ENCODE results near the gene ISM1. TPM values are rescaled to one million over a fixed set of nuclear protein-coding genes. Genes with fewer than 3 reads are reported as not detected.
"Not testable (repeated sequence)": the region's sequence is repeated elsewhere in the genome, so short reads cannot be mapped to it uniquely, and the experiment has no call there.

Gene ISM1
- total RNA-seq, 1 donor from 2014 or later, result 24.1 TPM

GRCh38 chr20:13220194-13220903, 725 bp upstream of the ISM1 start:
- DNase-seq (ENCODE audit: low spot score), result peak; percentile 85
- intact Hi-C loops (cut with DNase I), result no loop called here

GRCh38 chr20:13221313-13221672, 219 bp downstream of the ISM1 start:
- ATAC-seq (no peak), DNase-seq (ENCODE audit: low spot score) (no peak)
- intact Hi-C loops (cut with DNase I), result no loop called here

More at GRCh38 chr20:13220194-13220903, 725 bp upstream of the ISM1 start:
- ATAC-seq, result peak; percentile 91

GRCh38 chr20:13221673-13222318, 722 bp downstream of the ISM1 start:
- ATAC-seq, result peak; percentile 42

GRCh38 chr20:13222319-13222716, 1.2 kb downstream of the ISM1 start:
- DNase-seq (ENCODE audit: low spot score) (no peak), ATAC-seq (no peak)
- intact Hi-C loops (cut with DNase I), result no loop called here

More at GRCh38 chr20:13221673-13222318, 722 bp downstream of the ISM1 start:
- intact Hi-C loops (cut with DNase I), result no loop called here
- peak; percentile 63 for DNase-seq (ENCODE audit: low spot score)

- ATAC-seq (no peak), DNase-seq (ENCODE audit: low spot score) (no peak)
- intact Hi-C loops (cut with DNase I), result no loop called here
These were observed 2.9 kb downstream of the ISM1 start for GRCh38 chr20:13223736-13224520.

- intact Hi-C loops (cut with DNase I), result no loop called here
- DNase-seq (ENCODE audit: low spot score), result no peak
- ATAC-seq, result no peak
These were observed 5.3 kb downstream of the ISM1 start for GRCh38 chr20:13226367-13226766.

- ATAC-seq (no peak), DNase-seq (ENCODE audit: low spot score) (no peak)
- intact Hi-C loops (cut with DNase I), result no loop called here
These were observed 7.7 kb downstream of the ISM1 start for GRCh38 chr20:13228771-13229170.

GRCh38 chr20:13229538-13229937, 8.5 kb downstream of the ISM1 start:
- intact Hi-C loops (cut with DNase I), result no loop called here
- ATAC-seq (no peak), DNase-seq (ENCODE audit: low spot score) (no peak)

GRCh38 chr20:13231031-13231752, 10.1 kb downstream of the ISM1 start:
- intact Hi-C loops (cut with DNase I), result no loop called here
- ATAC-seq, result no peak
- DNase-seq (ENCODE audit: low spot score), result no peak

- intact Hi-C loops (cut with DNase I), result no loop called here
These were observed 11.9 kb downstream of the ISM1 start for GRCh38 chr20:13232999-13233398.

GRCh38 chr20:13234961-13235360, 13.9 kb downstream of the ISM1 start:
- intact Hi-C loops (cut with DNase I), result no loop called here
- no peak for ATAC-seq
- DNase-seq (ENCODE audit: low spot score), result no peak

More at GRCh38 chr20:13232999-13233398, 11.9 kb downstream of the ISM1 start:
- DNase-seq (ENCODE audit: low spot score) (no peak), ATAC-seq (no peak)

GRCh38 chr20:13236360-13236759, 15.3 kb downstream of the ISM1 start:
- ATAC-seq; DNase-seq (ENCODE audit: low spot score); intact Hi-C loops (cut with DNase I): not testable (repeated sequence)

GRCh38 chr20:13236990-13237720, 16.1 kb downstream of the ISM1 start:
- intact Hi-C loops (cut with DNase I), result no loop called here
- ATAC-seq (no peak), DNase-seq (ENCODE audit: low spot score) (no peak)

GRCh38 chr20:13238001-13238653, 17.1 kb downstream of the ISM1 start:
- ATAC-seq, result no peak

GRCh38 chr20:13243826-13244376, 22.8 kb downstream of the ISM1 start:
- DNase-seq (ENCODE audit: low spot score) (no peak), ATAC-seq (peak; percentile 53)
- intact Hi-C loops (cut with DNase I), result no loop called here

More at GRCh38 chr20:13238001-13238653, 17.1 kb downstream of the ISM1 start:
- intact Hi-C loops (cut with DNase I), result loop anchor here (1.0 kb wide), 1 partner anchor 36 kb away; no protein-coding TSS in a partner anchor
- DNase-seq (ENCODE audit: low spot score), result no peak

GRCh38 chr20:13245250-13245723, 24.2 kb downstream of the ISM1 start:
- DNase-seq (ENCODE audit: low spot score) (no peak), ATAC-seq (no peak)
- intact Hi-C loops (cut with DNase I), result no loop called here

GRCh38 chr20:13249118-13249797, 28.2 kb downstream of the ISM1 start:
- ATAC-seq, result peak; percentile 39
- intact Hi-C loops (cut with DNase I), result no loop called here
- no peak for DNase-seq (ENCODE audit: low spot score)
